Liver (tissue), 9 donors: ENCODE results near the gene ZNF724. TPM values are rescaled to one million over a fixed set of nuclear protein-coding genes. Genes with fewer than 3 reads are reported as not detected.
"Not testable (repeated sequence)": the region's sequence is repeated elsewhere in the genome, so short reads cannot be mapped to it uniquely, and the experiment has no call there.

Source experiments
- DNase-seq: peaks from one replicate; pipeline ENCODE4 v3.0.0-alpha.2; 2017; ENCODE audit warnings: low spot score
- H3K27ac ChIP-seq, 2 donors: one replicate each; pipeline ENCODE4 v1.7.0; 2013; ENCODE audit warnings: inconsistent platforms in 2 of 2, low read length in 2 of 2, control low read depth in 1 of 2, low read depth in 1 of 2, mild to moderate bottlenecking in 1 of 2
- H3K27me3 ChIP-seq, 4 donors: one replicate each; pipeline versions ENCODE4 v1.6.1 to v1.7.0; 2013; ENCODE audit warnings: low read length in 3 of 4, inconsistent platforms in 1 of 4, mild to moderate bottlenecking in 1 of 4, moderate library complexity in 1 of 4; ENCODE audit not compliant: control insufficient read depth in 4 of 4, insufficient read depth in 4 of 4
- H3K36me3 ChIP-seq, 4 donors: one replicate each; pipeline versions ENCODE4 v1.6.1 to v1.7.0; 2013; ENCODE audit warnings: low read length in 3 of 4, mild to moderate bottlenecking in 3 of 4, low read depth in 1 of 4, moderate library complexity in 1 of 4; ENCODE audit not compliant: control insufficient read depth in 4 of 4, insufficient read depth in 3 of 4
- H3K4me1 ChIP-seq, 4 donors: one replicate each; pipeline versions ENCODE4 v1.6.1 to v1.7.0; 2013; ENCODE audit warnings: low read length in 3 of 4, mild to moderate bottlenecking in 3 of 4, moderate library complexity in 1 of 4; ENCODE audit not compliant: control insufficient read depth in 4 of 4, insufficient read depth in 4 of 4
- H3K4me3 ChIP-seq, 3 donors: one replicate each; pipeline versions ENCODE4 v1.6.1 to v1.7.0; 2013; ENCODE audit warnings: low read length in 3 of 3, control low read depth in 1 of 3, low read depth in 1 of 3, mild to moderate bottlenecking in 1 of 3
- H3K9ac ChIP-seq, 2 donors: one replicate each; pipeline ENCODE4 v1.7.0; 2013; ENCODE audit warnings: low read length in 2 of 2, mild to moderate bottlenecking in 2 of 2, moderate library complexity in 2 of 2, control low read depth in 1 of 2, low read depth in 1 of 2
- H3K9me3 ChIP-seq, 4 donors: one replicate each; pipeline versions ENCODE4 v1.6.1 to v1.7.0; 2013; ENCODE audit warnings: low read length in 3 of 4; ENCODE audit not compliant: control insufficient read depth in 4 of 4
- ATF3 ChIP-seq: IDR thresholded peaks from 2 replicates; pipeline ENCODE4 v1.6.1; 2016; ENCODE audit warnings: antibody characterized with exemption
- CTCF ChIP-seq: fragments of 150-350 bp; IDR thresholded peaks from 2 replicates; pipeline ENCODE4 v1.5.1; 2017; ENCODE audit warnings: improper control_type of control experiment, low read depth, low read length; ENCODE audit not compliant: missing input control
- EGR1 ChIP-seq, 2 donors: IDR thresholded peaks; 2 replicates each; pipeline ENCODE4 v1.6.1; 2016 to 2018; ENCODE audit warnings: antibody characterized with exemption in 2 of 2, low read depth in 2 of 2
- GABPA ChIP-seq, 2 donors: IDR thresholded peaks in 1 of 2; conservative IDR thresholded peaks in 1 of 2; 2 replicates each; pipeline ENCODE4 v1.6.1; 2016; ENCODE audit warnings: antibody characterized with exemption in 2 of 2, mild to moderate bottlenecking in 1 of 2, moderate library complexity in 1 of 2
- HNF4G ChIP-seq: IDR thresholded peaks from 2 replicates; pipeline ENCODE4 v1.6.1; 2016; ENCODE audit warnings: antibody characterized with exemption
- RXRA ChIP-seq, 2 donors: IDR thresholded peaks; 2 replicates each; pipeline ENCODE4 v1.6.1; 2017 to 2018; ENCODE audit warnings: antibody characterized with exemption in 2 of 2, mild to moderate bottlenecking in 1 of 2
- WGBS: extraction: QIAGEN DNeasy Blood & Tissue Kit; methylation state at CpG from one replicate; pipeline ENCODE4 v1.1.7; 2013; 5-methylcytosine and 5-hydroxymethylcytosine counted together
- polyA plus RNA-seq, 2 donors: library from polyadenylated mRNA; stranded (reverse) in 1 of 2; unstranded in 1 of 2; fragments of 200-250 nt in 1 of 2; fragments of >200 nt in 1 of 2; fragmentation: Nextera tagmentation in 1 of 2; extraction: Ambion mirVana in 1 of 2; gene quantifications; one replicate each; pipeline versions ENCODE4 v1.2.1 to v1.2.3, GENCODE V29; 2013 to 2015
- total RNA-seq, 2 donors: library from RNA; depleted of rRNA; stranded (reverse); fragments of >200 nt; gene quantifications; one replicate each; pipeline ENCODE4 v1.2.3, GENCODE V29; 2014
- donor health status: healthy.
- donor health status: healthy.
- donor health status: healthy.
- donor health status: healthy.
- donor health status: healthy.

ZNF724 gene
- total and polyA plus RNA-seq, 4 donors, result 0.13 to 8.8 (median 0.84) TPM; not detected in 1

GRCh38 chr19:23289966-23290365 is 39.8 kb upstream of the ZNF724 start:
- H3K36me3 ChIP-seq, DNase-seq: not testable (repeated sequence)

GRCh38 chr19:23287620-23288019 is 37.4 kb upstream of the ZNF724 start:
- TF ChIP-seq RXRA (IDR thresholded peaks at IDR 0.05), result no peak
- 83% methylated on average over 3 of the region's 3 CpGs for WGBS
- Histone ChIP-seq H3K27me3 (no peaks in the 10 kb centered on the region), H3K4me1 (no peaks in the 10 kb centered on the region), H3K9ac (no peak overlapping the region), H3K36me3 (no peaks in the 10 kb centered on the region), H3K9me3 (peaks cover 0 to 7% (median 1%) of the 10 kb centered on the region in 4 donors), H3K4me3 (no peak overlapping the region), H3K27ac (no peak overlapping the region)
- no peak for DNase-seq

More at GRCh38 chr19:23289966-23290365, 39.8 kb upstream of the ZNF724 start:
- WGBS, result 97% methylated on average over 26 of the region's 26 CpGs
- H3K27me3 ChIP-seq, H3K4me3 ChIP-seq, H3K4me1 ChIP-seq, H3K27ac ChIP-seq, H3K9me3 ChIP-seq, H3K9ac ChIP-seq: not testable (repeated sequence)

- WGBS, result 64% methylated on average over 2 of the region's 2 CpGs
- Histone ChIP-seq H3K27ac (no peak overlapping the region), H3K36me3 (no peaks in the 10 kb centered on the region), H3K27me3 (no peaks in the 10 kb centered on the region), H3K9me3 (peaks cover 0 to 7% (median 1%) of the 10 kb centered on the region in 4 donors), H3K4me3 (no peak overlapping the region), H3K4me1 (no peaks in the 10 kb centered on the region), H3K9ac (no peak overlapping the region)
- TF ChIP-seq CTCF (peak; percentile 15), EGR1 (IDR thresholded peaks at IDR 0.05; ENCODE audit: low read depth in 2 of 2) (no peak)
- DNase-seq, result no peak
These were observed 36.3 kb upstream of the ZNF724 start for GRCh38 chr19:23286477-23286876.

- H3K36me3 ChIP-seq, result no peaks in the 10 kb centered on the region
- H3K4me3 ChIP-seq, result no peak overlapping the region
- no peak for DNase-seq
- H3K9ac ChIP-seq, result no peak overlapping the region
- no peaks in the 10 kb centered on the region for H3K27me3 ChIP-seq
- no peaks in the 10 kb centered on the region for H3K4me1 ChIP-seq
- H3K27ac ChIP-seq, result no peak overlapping the region
- 96% methylated on average over 1 of the region's 1 CpG for WGBS
- TF ChIP-seq EGR1 (IDR thresholded peaks at IDR 0.05; ENCODE audit: low read depth in 2 of 2) (no peak), ATF3 (no peak), GABPA (IDR thresholded peaks at IDR 0.05 in 1 of 2, conservative IDR thresholded peaks at IDR 0.05 in 1 of 2) (no peak), HNF4G (no peak)
- H3K9me3 ChIP-seq, result peaks cover 0 to 7% (median 1%) of the 10 kb centered on the region in 4 donors
These were observed 35.8 kb upstream of the ZNF724 start for GRCh38 chr19:23285948-23286347.

- H3K36me3 ChIP-seq, H3K9ac ChIP-seq, H3K9me3 ChIP-seq, H3K4me1 ChIP-seq, H3K4me3 ChIP-seq, DNase-seq, H3K27me3 ChIP-seq, H3K27ac ChIP-seq: not testable (repeated sequence)
- 96% methylated on average over 2 of the region's 2 CpGs for WGBS
These were observed 35.1 kb upstream of the ZNF724 start for GRCh38 chr19:23285326-23285725.
